Measurements from ENCODE around the gene FCER2.

Gene FCER2, protein sequence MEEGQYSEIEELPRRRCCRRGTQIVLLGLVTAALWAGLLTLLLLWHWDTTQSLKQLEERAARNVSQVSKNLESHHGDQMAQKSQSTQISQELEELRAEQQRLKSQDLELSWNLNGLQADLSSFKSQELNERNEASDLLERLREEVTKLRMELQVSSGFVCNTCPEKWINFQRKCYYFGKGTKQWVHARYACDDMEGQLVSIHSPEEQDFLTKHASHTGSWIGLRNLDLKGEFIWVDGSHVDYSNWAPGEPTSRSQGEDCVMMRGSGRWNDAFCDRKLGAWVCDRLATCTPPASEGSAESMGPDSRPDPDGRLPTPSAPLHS

DNA sequence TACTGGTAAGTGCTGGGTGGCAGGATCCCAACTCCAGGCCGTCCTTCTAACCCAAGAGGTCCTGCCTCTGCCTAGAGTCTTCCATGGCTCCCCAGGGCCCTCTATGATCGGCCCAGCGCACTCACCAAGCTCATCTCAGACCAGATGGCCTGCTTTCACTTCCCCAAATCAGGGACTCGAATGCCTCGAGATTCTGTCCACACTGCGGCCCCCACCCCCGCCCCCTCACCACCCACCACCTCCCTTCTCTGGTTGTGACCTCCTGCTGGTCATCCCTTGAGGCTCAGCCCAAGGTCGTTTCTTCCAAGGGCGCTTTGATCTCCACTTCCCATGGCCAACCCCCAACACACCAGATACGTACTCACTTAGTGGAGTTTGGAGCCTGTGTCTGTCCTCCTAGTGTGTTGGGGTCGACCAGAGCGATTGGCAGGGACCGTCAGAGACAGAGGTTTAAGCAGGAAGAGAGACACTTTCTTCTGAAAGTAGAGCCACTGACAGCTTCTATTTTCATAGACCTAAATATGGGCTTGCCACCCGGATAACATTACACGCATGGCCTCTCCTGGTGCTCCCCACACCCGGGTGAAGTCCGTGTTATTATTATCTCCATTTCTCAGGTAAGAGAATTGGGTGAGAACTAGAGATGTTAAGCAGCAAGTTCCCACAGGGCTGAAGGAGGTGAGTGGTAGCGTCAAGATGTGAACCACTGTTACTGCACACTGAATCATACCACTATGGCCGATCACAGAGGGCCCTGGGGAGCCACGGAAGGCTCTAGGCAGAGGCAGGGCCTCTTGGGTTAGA lies at the start of gene FCER2:
FCER2 (minus strand) TSS at position 478 of the 804 bp plus-strand sequence. CDS start 2,371 bp downstream, outside the sequence.
- Histone ChIP-seq H3K36me3 (ENCODE audit: insufficient read depth, low read length) (no peaks in the 10 kb centered on the region), H3K79me2 (ENCODE audit: insufficient read depth, low read length) (no peaks in the 10 kb centered on the region), H3K27ac (ENCODE audit: low read depth, low read length, poor library complexity, severe bottlenecking) (no peak within 1 kb of the TSS), H2AFZ (ENCODE audit: low read length) (no peak within 1 kb of the TSS), H3K4me3 (ENCODE audit: low read depth, low read length, poor library complexity, severe bottlenecking) (no peak within 1 kb of the TSS), H3K27me3 (ENCODE audit: insufficient read depth, low read length) (peaks cover 6% of the 10 kb centered on the region; the same call in 1 of the 2 replicates), H4K20me1 (ENCODE audit: insufficient read depth, low read length) (no peaks in the 10 kb centered on the region), H3K9me3 (ENCODE audit: low read length) (no peaks in the 10 kb centered on the region), H3K4me1 (ENCODE audit: insufficient read depth, low read length, severe bottlenecking) (no peaks in the 10 kb centered on the region), H3F3A (ENCODE audit: insufficient read depth, low read length) (no peaks in the 10 kb centered on the region), H3K9me2 (ENCODE audit: low read depth, low read length) (no peaks in the 10 kb centered on the region), H3K9ac (ENCODE audit: low read length) (no peak within 1 kb of the TSS), H3K4me2 (ENCODE audit: low read length) (no peak within 1 kb of the TSS)
- TF ChIP-seq EZH2 (IDR thresholded peaks at IDR 0.05; ENCODE audit: borderline replicate concordance, low read length), result no peak
- TF ChIP-seq, protein P1, sequence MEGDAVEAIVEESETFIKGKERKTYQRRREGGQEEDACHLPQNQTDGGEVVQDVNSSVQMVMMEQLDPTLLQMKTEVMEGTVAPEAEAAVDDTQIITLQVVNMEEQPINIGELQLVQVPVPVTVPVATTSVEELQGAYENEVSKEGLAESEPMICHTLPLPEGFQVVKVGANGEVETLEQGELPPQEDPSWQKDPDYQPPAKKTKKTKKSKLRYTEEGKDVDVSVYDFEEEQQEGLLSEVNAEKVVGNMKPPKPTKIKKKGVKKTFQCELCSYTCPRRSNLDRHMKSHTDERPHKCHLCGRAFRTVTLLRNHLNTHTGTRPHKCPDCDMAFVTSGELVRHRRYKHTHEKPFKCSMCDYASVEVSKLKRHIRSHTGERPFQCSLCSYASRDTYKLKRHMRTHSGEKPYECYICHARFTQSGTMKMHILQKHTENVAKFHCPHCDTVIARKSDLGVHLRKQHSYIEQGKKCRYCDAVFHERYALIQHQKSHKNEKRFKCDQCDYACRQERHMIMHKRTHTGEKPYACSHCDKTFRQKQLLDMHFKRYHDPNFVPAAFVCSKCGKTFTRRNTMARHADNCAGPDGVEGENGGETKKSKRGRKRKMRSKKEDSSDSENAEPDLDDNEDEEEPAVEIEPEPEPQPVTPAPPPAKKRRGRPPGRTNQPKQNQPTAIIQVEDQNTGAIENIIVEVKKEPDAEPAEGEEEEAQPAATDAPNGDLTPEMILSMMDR (IDR thresholded peaks at IDR 0.05; ENCODE audit: low read length), result no peak

DNA sequence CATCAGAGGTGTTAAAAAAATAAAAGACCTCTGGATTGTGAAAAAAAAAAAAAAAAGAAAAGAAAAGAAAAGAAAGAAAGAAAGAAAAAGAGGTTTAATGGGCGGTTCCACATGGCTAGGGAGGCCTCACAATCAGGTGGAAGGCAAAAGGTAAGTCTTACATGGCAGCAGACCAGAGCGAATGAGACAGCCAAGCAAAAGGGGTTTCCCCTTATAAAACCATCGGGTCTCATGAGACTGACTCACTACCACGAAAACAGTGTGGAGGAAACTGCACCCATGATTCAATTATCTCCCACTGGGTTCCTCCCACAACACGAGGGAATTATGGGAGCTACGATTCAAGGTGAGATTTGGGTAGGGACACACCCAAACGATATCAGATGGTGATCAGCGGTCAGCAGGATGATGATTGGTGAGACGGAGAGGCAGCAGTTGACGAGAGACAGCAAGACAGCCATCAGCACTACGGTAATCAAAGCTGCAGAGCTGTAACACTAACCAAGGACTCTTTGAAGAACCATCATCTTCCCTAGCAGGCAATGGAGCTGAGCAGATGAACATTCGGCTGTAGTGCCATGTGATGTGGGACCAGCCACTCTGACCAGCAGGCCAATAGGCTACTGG lies 49.3 kb upstream of the FCER2 start:
- H3K4me2 ChIP-seq (ENCODE audit: low read length), result no peak overlapping the region

GRCh38 chr19:7748756-7749155 lies 46.8 kb upstream of the FCER2 start:
- H3K36me3 ChIP-seq (ENCODE audit: insufficient read depth, low read length), result no peaks in the 10 kb centered on the region
- no peak overlapping the region for H2AFZ ChIP-seq (ENCODE audit: low read length)
- H3F3A ChIP-seq (ENCODE audit: insufficient read depth, low read length), result no peaks in the 10 kb centered on the region
- no peaks in the 10 kb centered on the region for H3K4me1 ChIP-seq (ENCODE audit: insufficient read depth, low read length, severe bottlenecking)
- H3K27ac ChIP-seq (ENCODE audit: low read depth, low read length, poor library complexity, severe bottlenecking), result no peak overlapping the region
- no peaks in the 10 kb centered on the region for H4K20me1 ChIP-seq (ENCODE audit: insufficient read depth, low read length)
- H3K4me3 ChIP-seq (ENCODE audit: low read depth, low read length, poor library complexity, severe bottlenecking), result no peak overlapping the region
- no peak overlapping the region for H3K9ac ChIP-seq (ENCODE audit: low read length)
- H3K9me3 ChIP-seq (ENCODE audit: low read length), result 0 out of 2 replicates have a peak, but pooled peaks cover 2% of the 10 kb centered on the region
- no peaks in the 10 kb centered on the region for H3K79me2 ChIP-seq (ENCODE audit: insufficient read depth, low read length)
- TF ChIP-seq EZH2 (IDR thresholded peaks at IDR 0.05; ENCODE audit: borderline replicate concordance, low read length), result no peak
- TF ChIP-seq, protein P1 (IDR thresholded peaks at IDR 0.05; ENCODE audit: low read length), result peak; percentile 13; the same call in 1 of the 2 replicates
- H3K9me2 ChIP-seq (ENCODE audit: low read depth, low read length), result no peaks in the 10 kb centered on the region
- no peaks in the 10 kb centered on the region for H3K27me3 ChIP-seq (ENCODE audit: insufficient read depth, low read length)
- H3K4me2 ChIP-seq (ENCODE audit: low read length), result no peak overlapping the region

More for the DNA sequence above, 49.3 kb upstream of the FCER2 start:
- Histone ChIP-seq H3K9me3 (ENCODE audit: low read length) (peaks cover 6% of the 10 kb centered on the region; the same call in 1 of the 2 replicates), H3K9me2 (ENCODE audit: low read depth, low read length) (no peaks in the 10 kb centered on the region), H3K27ac (ENCODE audit: low read depth, low read length, poor library complexity, severe bottlenecking) (no peak overlapping the region), H2AFZ (ENCODE audit: low read length) (no peak overlapping the region), H3K27me3 (ENCODE audit: insufficient read depth, low read length) (no peaks in the 10 kb centered on the region), H3K79me2 (ENCODE audit: insufficient read depth, low read length) (no peaks in the 10 kb centered on the region), H3K4me1 (ENCODE audit: insufficient read depth, low read length, severe bottlenecking) (no peaks in the 10 kb centered on the region), H3K9ac (ENCODE audit: low read length) (no peak overlapping the region), H3F3A (ENCODE audit: insufficient read depth, low read length) (no peaks in the 10 kb centered on the region), H3K36me3 (ENCODE audit: insufficient read depth, low read length) (no peaks in the 10 kb centered on the region), H4K20me1 (ENCODE audit: insufficient read depth, low read length) (no peaks in the 10 kb centered on the region), H3K4me3 (ENCODE audit: low read depth, low read length, poor library complexity, severe bottlenecking) (no peak overlapping the region)
- TF ChIP-seq EZH2 (IDR thresholded peaks at IDR 0.05; ENCODE audit: borderline replicate concordance, low read length), result no peak
- TF ChIP-seq, protein P1 (IDR thresholded peaks at IDR 0.05; ENCODE audit: low read length), result no peak
